GM12878 (cell line): ENCODE data around the gene ALG2. TPM values are rescaled to one million over a fixed set of nuclear protein-coding genes. Genes with fewer than 3 reads are reported as not detected.

ENCODE experiments used
- BCL11A ChIP-seq: IDR thresholded peaks from 2 replicates; pipeline ENCODE4 v1.6.1; 2011; ENCODE audit warnings: low read depth, low read length
- HDAC6 ChIP-seq: fragments of 200-600 bp; sonication (generic); IDR thresholded peaks from one replicate; pipeline ENCODE4 v1.8.0; 2017; ENCODE audit warnings: antibody characterized with exemption; ENCODE audit not compliant: unreplicated experiment
- POLR2A ChIP-seq: IDR thresholded peaks from 2 replicates; pipeline ENCODE4 v1.6.1; 2011; ENCODE audit warnings: low read depth, mild to moderate bottlenecking, low read length
- RAD51 ChIP-seq: fragments of 450-650 bp; IDR thresholded peaks from 2 replicates; pipeline ENCODE4 v1.6.1; 2016; ENCODE audit warnings: moderate library complexity, mild to moderate bottlenecking, inconsistent platforms
- SPI1 ChIP-seq: IDR thresholded peaks from 2 replicates; pipeline ENCODE4 v1.6.1; 2011; ENCODE audit warnings: low read depth, mild to moderate bottlenecking, low read length, moderate library complexity, borderline replicate concordance; ENCODE audit not compliant: insufficient read depth
- ZSCAN29 ChIP-seq: fragments of 450-650 bp; IDR thresholded peaks from 2 replicates; pipeline ENCODE4 v1.6.1; 2017; ENCODE audit warnings: mild to moderate bottlenecking, moderate library complexity
- polyA plus RNA-seq, 11 experiments: library from polyadenylated mRNA; depleted of rRNA in 4 of 11; unstranded in 6 of 11; stranded (reverse) in 5 of 11; fragments of >200 nt; fragmentation: Nextera tagmentation in 4 of 11; fragmentation: Illumina TruSeq in 1 of 11; extraction: Ambion mirVana in 4 of 11; extraction: Trizol in 1 of 11; gene quantifications; 1 replicate in 1 of 11; 2 replicates in 10 of 11; pipeline versions ENCODE4 v1.2.1 to v1.2.3, GENCODE V29; 2011 to 2016; ENCODE audit warnings: inconsistent platforms in 2 of 11, missing spikeins in 2 of 11, low read depth in 1 of 11
- total RNA-seq, 4 experiments: library from RNA; depleted of rRNA in 3 of 4; stranded (reverse); fragments of >200 nt in 3 of 4; fragmentation: Illumina TruSeq in 1 of 4; extraction: Trizol in 1 of 4; gene quantifications; 2 replicates each; pipeline versions ENCODE4 v1.2.1 to v1.2.3, GENCODE V29; 2013 to 2021
- TF ChIP-seq, protein P1 (sequence below): fragments of 450-650 bp; formaldehyde crosslinking; IDR thresholded peaks from 2 replicates; pipeline ENCODE4 v1.4.0; 2020; ENCODE audit warnings: mild to moderate bottlenecking, moderate library complexity
- TF ChIP-seq, protein P2 (sequence below): IDR thresholded peaks from 2 replicates; pipeline ENCODE4 v1.6.1; 2012; ENCODE audit warnings: mild to moderate bottlenecking, low read depth, low read length

ALG2 gene
- total and polyA plus RNA-seq, 10 of the 15 experiments (the other 5 are each of a cell fraction or from before 2014, with no cell fraction given), result 8.8 to 52.5 (median 38.6) TPM

GRCh38 chr9:99184475-99185347 is 37.0 kb downstream of the ALG2 start (continued):
- TF ChIP-seq, protein P1, sequence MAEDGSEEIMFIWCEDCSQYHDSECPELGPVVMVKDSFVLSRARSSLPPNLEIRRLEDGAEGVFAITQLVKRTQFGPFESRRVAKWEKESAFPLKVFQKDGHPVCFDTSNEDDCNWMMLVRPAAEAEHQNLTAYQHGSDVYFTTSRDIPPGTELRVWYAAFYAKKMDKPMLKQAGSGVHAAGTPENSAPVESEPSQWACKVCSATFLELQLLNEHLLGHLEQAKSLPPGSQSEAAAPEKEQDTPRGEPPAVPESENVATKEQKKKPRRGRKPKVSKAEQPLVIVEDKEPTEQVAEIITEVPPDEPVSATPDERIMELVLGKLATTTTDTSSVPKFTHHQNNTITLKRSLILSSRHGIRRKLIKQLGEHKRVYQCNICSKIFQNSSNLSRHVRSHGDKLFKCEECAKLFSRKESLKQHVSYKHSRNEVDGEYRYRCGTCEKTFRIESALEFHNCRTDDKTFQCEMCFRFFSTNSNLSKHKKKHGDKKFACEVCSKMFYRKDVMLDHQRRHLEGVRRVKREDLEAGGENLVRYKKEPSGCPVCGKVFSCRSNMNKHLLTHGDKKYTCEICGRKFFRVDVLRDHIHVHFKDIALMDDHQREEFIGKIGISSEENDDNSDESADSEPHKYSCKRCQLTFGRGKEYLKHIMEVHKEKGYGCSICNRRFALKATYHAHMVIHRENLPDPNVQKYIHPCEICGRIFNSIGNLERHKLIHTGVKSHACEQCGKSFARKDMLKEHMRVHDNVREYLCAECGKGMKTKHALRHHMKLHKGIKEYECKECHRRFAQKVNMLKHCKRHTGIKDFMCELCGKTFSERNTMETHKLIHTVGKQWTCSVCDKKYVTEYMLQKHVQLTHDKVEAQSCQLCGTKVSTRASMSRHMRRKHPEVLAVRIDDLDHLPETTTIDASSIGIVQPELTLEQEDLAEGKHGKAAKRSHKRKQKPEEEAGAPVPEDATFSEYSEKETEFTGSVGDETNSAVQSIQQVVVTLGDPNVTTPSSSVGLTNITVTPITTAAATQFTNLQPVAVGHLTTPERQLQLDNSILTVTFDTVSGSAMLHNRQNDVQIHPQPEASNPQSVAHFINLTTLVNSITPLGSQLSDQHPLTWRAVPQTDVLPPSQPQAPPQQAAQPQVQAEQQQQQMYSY, result no peak
- no peak for TF ChIP-seq SPI1
- TF ChIP-seq POLR2A, result 0 out of 2 replicates have a peak, but pooled peaks have one; percentile 18
- no peak for TF ChIP-seq RAD51
- TF ChIP-seq, protein P2, sequence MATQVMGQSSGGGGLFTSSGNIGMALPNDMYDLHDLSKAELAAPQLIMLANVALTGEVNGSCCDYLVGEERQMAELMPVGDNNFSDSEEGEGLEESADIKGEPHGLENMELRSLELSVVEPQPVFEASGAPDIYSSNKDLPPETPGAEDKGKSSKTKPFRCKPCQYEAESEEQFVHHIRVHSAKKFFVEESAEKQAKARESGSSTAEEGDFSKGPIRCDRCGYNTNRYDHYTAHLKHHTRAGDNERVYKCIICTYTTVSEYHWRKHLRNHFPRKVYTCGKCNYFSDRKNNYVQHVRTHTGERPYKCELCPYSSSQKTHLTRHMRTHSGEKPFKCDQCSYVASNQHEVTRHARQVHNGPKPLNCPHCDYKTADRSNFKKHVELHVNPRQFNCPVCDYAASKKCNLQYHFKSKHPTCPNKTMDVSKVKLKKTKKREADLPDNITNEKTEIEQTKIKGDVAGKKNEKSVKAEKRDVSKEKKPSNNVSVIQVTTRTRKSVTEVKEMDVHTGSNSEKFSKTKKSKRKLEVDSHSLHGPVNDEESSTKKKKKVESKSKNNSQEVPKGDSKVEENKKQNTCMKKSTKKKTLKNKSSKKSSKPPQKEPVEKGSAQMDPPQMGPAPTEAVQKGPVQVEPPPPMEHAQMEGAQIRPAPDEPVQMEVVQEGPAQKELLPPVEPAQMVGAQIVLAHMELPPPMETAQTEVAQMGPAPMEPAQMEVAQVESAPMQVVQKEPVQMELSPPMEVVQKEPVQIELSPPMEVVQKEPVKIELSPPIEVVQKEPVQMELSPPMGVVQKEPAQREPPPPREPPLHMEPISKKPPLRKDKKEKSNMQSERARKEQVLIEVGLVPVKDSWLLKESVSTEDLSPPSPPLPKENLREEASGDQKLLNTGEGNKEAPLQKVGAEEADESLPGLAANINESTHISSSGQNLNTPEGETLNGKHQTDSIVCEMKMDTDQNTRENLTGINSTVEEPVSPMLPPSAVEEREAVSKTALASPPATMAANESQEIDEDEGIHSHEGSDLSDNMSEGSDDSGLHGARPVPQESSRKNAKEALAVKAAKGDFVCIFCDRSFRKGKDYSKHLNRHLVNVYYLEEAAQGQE, result no peak
- no peak for TF ChIP-seq BCL11A
- TF ChIP-seq ZSCAN29, result no peak
- TF ChIP-seq HDAC6, result no peak
- TF ChIP-seq, all 136 proteins: peak for 32
